Neural progenitor cell (in vitro differentiated cells): Measurements from ENCODE around the gene DSPP. TPM values are rescaled to one million over a fixed set of nuclear protein-coding genes. Genes with fewer than 3 reads are reported as not detected.

Experiments
- DNase-seq: peaks from one replicate; pipeline ENCODE4 v3.0.0-alpha.2; 2016; ENCODE audit warnings: low spot score
- H2AFZ ChIP-seq: fragments of 200-600 bp; sonication (generic); replicated peaks from 2 replicates; pipeline ENCODE4 v1.6.1; 2016; ENCODE audit warnings: antibody characterized with exemption
- H3F3A ChIP-seq: fragments of 200-600 bp; sonication (generic); 2 replicates; pipeline ENCODE4 v1.6.1; 2016; ENCODE audit warnings: antibody characterized with exemption, low read depth
- H3K27ac ChIP-seq: fragments of 200-600 bp; sonication (generic); 2 replicates; pipeline ENCODE4 v1.5.1; 2016; ENCODE audit warnings: mild to moderate bottlenecking
- H3K27me3 ChIP-seq: fragments of 200-600 bp; sonication (generic); 2 replicates; pipeline ENCODE4 v1.6.1; 2016; ENCODE audit warnings: mild to moderate bottlenecking, moderate library complexity
- H3K36me3 ChIP-seq: fragments of 200-600 bp; sonication (generic); 2 replicates; pipeline ENCODE4 v1.5.1; 2016
- H3K4me1 ChIP-seq: fragments of 200-600 bp; sonication (generic); 2 replicates; pipeline ENCODE4 v1.6.1; 2016; ENCODE audit warnings: mixed run types
- H3K4me2 ChIP-seq: fragments of 200-600 bp; sonication (generic); 2 replicates; pipeline ENCODE4 v1.6.1; 2016
- H3K4me3 ChIP-seq: fragments of 200-600 bp; sonication (generic); 2 replicates; pipeline ENCODE4 v1.5.1; 2016
- H3K79me2 ChIP-seq: fragments of 200-600 bp; sonication (generic); 2 replicates; pipeline ENCODE4 v1.6.1; 2016; ENCODE audit warnings: low read depth
- H3K9ac ChIP-seq: fragments of 200-600 bp; sonication (generic); 2 replicates; pipeline ENCODE4 v1.6.1; 2016
- H3K9me3 ChIP-seq: fragments of 200-600 bp; sonication (generic); 2 replicates; pipeline ENCODE4 v1.5.1; 2016; ENCODE audit warnings: low read depth
- H4K20me1 ChIP-seq: fragments of 200-600 bp; sonication (generic); 2 replicates; pipeline ENCODE4 v1.6.1; 2016; ENCODE audit warnings: low read depth
- H3K27ac Mint-ChIP-seq: 3 replicates; pipeline ENCODE4 v1.8.0; 2021; ENCODE audit warnings: mixed read lengths
- H3K27me3 Mint-ChIP-seq: 2 replicates; pipeline ENCODE4 v1.8.0; 2022; ENCODE audit warnings: low read depth, mild to moderate bottlenecking, inconsistent platforms, moderate library complexity, mixed read lengths; ENCODE audit not compliant: insufficient read depth
- H3K36me3 Mint-ChIP-seq: 3 replicates; pipeline ENCODE4 v1.8.0; 2021; ENCODE audit warnings: mixed read lengths
- H3K4me1 Mint-ChIP-seq: 3 replicates; pipeline ENCODE4 v1.8.0; 2021; ENCODE audit warnings: mixed read lengths
- H3K4me3 Mint-ChIP-seq: 3 replicates; pipeline ENCODE4 v1.8.0; 2021; ENCODE audit warnings: mild to moderate bottlenecking, moderate library complexity, mixed read lengths
- H3K9me3 Mint-ChIP-seq: 3 replicates; pipeline ENCODE4 v1.8.0; 2020; ENCODE audit warnings: mixed read lengths
- CTCF ChIP-seq: fragments of 200-600 bp; sonication (generic); IDR thresholded peaks from 2 replicates; pipeline ENCODE4 v1.5.1; 2017; ENCODE audit warnings: antibody characterized with exemption, mild to moderate bottlenecking
- EZH2 ChIP-seq: fragments of 200-600 bp; sonication (generic); IDR thresholded peaks from 2 replicates; pipeline ENCODE4 v1.6.1; 2017; ENCODE audit warnings: antibody characterized with exemption, mild to moderate bottlenecking, moderate library complexity
- EZH2phosphoT487 ChIP-seq: fragments of 200-600 bp; sonication (generic); IDR thresholded peaks from 2 replicates; pipeline ENCODE4 v1.6.1; 2017; ENCODE audit warnings: antibody characterized with exemption
- total RNA-seq: library from RNA; depleted of rRNA; stranded (reverse); fragments of >200 nt; gene quantifications from 2 replicates; pipeline ENCODE4 v1.2.3, GENCODE V29; 2015; ENCODE audit warnings: low replicate concordance

The DSPP gene
- total RNA-seq, 1 donor from 2014 or later: 0.21 TPM

- Mint-ChIP-seq H3K27ac (no peak overlapping the region), H3K9me3 (peaks cover 3% of the 10 kb centered on the region)
Measured at GRCh38 chr4:87584222-87584908, 24.0 kb upstream of the DSPP start.

GRCh38 chr4:87589531-87589930 lies 18.8 kb upstream of the DSPP start:
- H3K79me2 ChIP-seq: no peaks in the 10 kb centered on the region
- no peaks in the 10 kb centered on the region for H3K9me3 ChIP-seq
- H3K4me2 ChIP-seq: no peak overlapping the region
- peak overlapping the region; percentile 1 for H3K27ac Mint-ChIP-seq
- H3F3A ChIP-seq: no peaks in the 10 kb centered on the region
- H3K36me3 Mint-ChIP-seq: no peaks in the 10 kb centered on the region
- no peak overlapping the region for H3K4me3 ChIP-seq
- no peaks in the 10 kb centered on the region for H3K36me3 ChIP-seq
- TF ChIP-seq EZH2: no peak
- TF ChIP-seq EZH2phosphoT487: no peak
- TF ChIP-seq CTCF: no peak
- H3K27me3 ChIP-seq: no peaks in the 10 kb centered on the region
- H3K4me3 Mint-ChIP-seq: no peak overlapping the region
- no peak overlapping the region for H3K9ac ChIP-seq
- no peaks in the 10 kb centered on the region for H3K4me1 ChIP-seq
- H3K27me3 Mint-ChIP-seq: no peaks in the 10 kb centered on the region
- H3K27ac ChIP-seq: no peak overlapping the region
- no peaks in the 10 kb centered on the region for H4K20me1 ChIP-seq
- no peak overlapping the region for H2AFZ ChIP-seq
- H3K9me3 Mint-ChIP-seq: peaks cover 3% of the 10 kb centered on the region
- peaks cover 3% of the 10 kb centered on the region for H3K4me1 Mint-ChIP-seq
- DNase-seq: no peak

More at GRCh38 chr4:87584222-87584908, 24.0 kb upstream of the DSPP start:
- TF ChIP-seq EZH2phosphoT487: no peak
- no peak for TF ChIP-seq CTCF
- TF ChIP-seq EZH2: no peak
- peaks cover 4% of the 10 kb centered on the region for H3K27me3 Mint-ChIP-seq
- Histone ChIP-seq H3K4me3 (no peak overlapping the region), H3K4me2 (no peak overlapping the region), H3K79me2 (no peaks in the 10 kb centered on the region), H3K27me3 (no peaks in the 10 kb centered on the region), H3K27ac (no peak overlapping the region), H3K9ac (no peak overlapping the region), H3F3A (no peaks in the 10 kb centered on the region), H4K20me1 (no peaks in the 10 kb centered on the region), H3K9me3 (no peaks in the 10 kb centered on the region), H2AFZ (no peak overlapping the region), H3K4me1 (no peaks in the 10 kb centered on the region), H3K36me3 (no peaks in the 10 kb centered on the region)
- H3K4me1 Mint-ChIP-seq: no peaks in the 10 kb centered on the region
- no peaks in the 10 kb centered on the region for H3K36me3 Mint-ChIP-seq
- DNase-seq: no peak
- H3K4me3 Mint-ChIP-seq: no peak overlapping the region

- DNase-seq: no peak
- H3K27me3 Mint-ChIP-seq: no peaks in the 10 kb centered on the region
- Histone ChIP-seq H3K27me3 (no peaks in the 10 kb centered on the region), H3K9me3 (no peaks in the 10 kb centered on the region), H3K4me1 (no peaks in the 10 kb centered on the region), H3K4me3 (no peak overlapping the region), H3K27ac (no peak overlapping the region), H3K79me2 (no peaks in the 10 kb centered on the region), H3K4me2 (no peak overlapping the region), H3K36me3 (no peaks in the 10 kb centered on the region), H2AFZ (no peak overlapping the region), H3F3A (no peaks in the 10 kb centered on the region), H3K9ac (no peak overlapping the region), H4K20me1 (no peaks in the 10 kb centered on the region)
- no peak overlapping the region for H3K27ac Mint-ChIP-seq
- H3K4me3 Mint-ChIP-seq: no peak overlapping the region
- H3K4me1 Mint-ChIP-seq: peaks cover 3% of the 10 kb centered on the region
- TF ChIP-seq EZH2 (no peak), CTCF (no peak), EZH2phosphoT487 (no peak)
- H3K36me3 Mint-ChIP-seq: no peaks in the 10 kb centered on the region
- no peaks in the 10 kb centered on the region for H3K9me3 Mint-ChIP-seq
Measured at GRCh38 chr4:87592124-87592523, 16.2 kb upstream of the DSPP start.
